H9 (cell line): ENCODE data around the gene RASGRF2. TPM values are rescaled to one million over a fixed set of nuclear protein-coding genes. Genes with fewer than 3 reads are reported as not detected.

ENCODE experiments used
- DNase-seq: peaks from one replicate; pipeline ENCODE4 v3.0.0-alpha.2; 2017
- H2AFZ ChIP-seq: one replicate; pipeline ENCODE4 v1.6.1; 2013; ENCODE audit warnings: mild to moderate bottlenecking, low read length, control low read depth, moderate library complexity
- H2AK5ac ChIP-seq: 2 replicates; pipeline ENCODE4 v1.6.1; 2013; ENCODE audit warnings: low read length, control low read depth, mixed read lengths; ENCODE audit not compliant: insufficient read length
- H2BK120ac ChIP-seq: one replicate; pipeline ENCODE4 v1.6.1; 2013; ENCODE audit warnings: low read depth, mild to moderate bottlenecking, low read length, control low read depth, inconsistent platforms; ENCODE audit not compliant: poor library complexity, severe bottlenecking
- H2BK12ac ChIP-seq: 2 replicates; pipeline ENCODE4 v1.6.1; 2013; ENCODE audit warnings: low read length, control low read depth, mixed read lengths, low read depth; ENCODE audit not compliant: insufficient read length
- H2BK15ac ChIP-seq: 2 replicates; pipeline ENCODE4 v1.6.1; 2013; ENCODE audit warnings: low read depth, low read length, control low read depth
- H2BK20ac ChIP-seq: one replicate; pipeline ENCODE4 v1.6.1; 2013; ENCODE audit warnings: low read depth, mild to moderate bottlenecking, low read length, control low read depth, inconsistent platforms; ENCODE audit not compliant: poor library complexity, severe bottlenecking
- H2BK5ac ChIP-seq: 2 replicates; pipeline ENCODE4 v1.6.1; 2013; ENCODE audit warnings: low read length, control low read depth, mixed read lengths; ENCODE audit not compliant: insufficient read length
- H3K14ac ChIP-seq: 2 replicates; pipeline ENCODE4 v1.6.1; 2013; ENCODE audit warnings: low read length, control low read depth; ENCODE audit not compliant: insufficient read depth
- H3K18ac ChIP-seq: 2 replicates; pipeline ENCODE4 v1.6.1; 2013; ENCODE audit warnings: low read depth, mild to moderate bottlenecking, mixed read lengths, low read length, control low read depth; ENCODE audit not compliant: insufficient read length
- H3K23ac ChIP-seq: 2 replicates; pipeline ENCODE4 v1.6.1; 2013; ENCODE audit warnings: low read length, control low read depth, mixed read lengths, low read depth; ENCODE audit not compliant: insufficient read length
- H3K23me2 ChIP-seq: 2 replicates; pipeline ENCODE4 v1.6.1; 2013; ENCODE audit warnings: low read depth, mild to moderate bottlenecking, mixed read lengths, low read length, control low read depth; ENCODE audit not compliant: insufficient read length, poor library complexity, severe bottlenecking
- H3K27ac ChIP-seq: 2 replicates; pipeline ENCODE4 v1.5.1; 2013; ENCODE audit warnings: low read length, control low read depth, mixed read lengths, low read depth; ENCODE audit not compliant: insufficient read length
- H3K27me3 ChIP-seq: 2 replicates; pipeline ENCODE4 v1.6.1; 2013; ENCODE audit warnings: low read length, control low read depth, inconsistent platforms; ENCODE audit not compliant: insufficient read depth
- H3K4ac ChIP-seq: 2 replicates; pipeline ENCODE4 v1.6.1; 2013; ENCODE audit warnings: low read depth, mild to moderate bottlenecking, control low read depth, inconsistent platforms, low read length, moderate library complexity
- H3K4me1 ChIP-seq: 2 replicates; pipeline ENCODE4 v1.6.1; 2013; ENCODE audit warnings: low read length, control low read depth, inconsistent platforms; ENCODE audit not compliant: insufficient read depth
- H3K4me2 ChIP-seq: 2 replicates; pipeline ENCODE4 v1.6.1; 2013; ENCODE audit warnings: low read length, control low read depth, mixed read lengths; ENCODE audit not compliant: insufficient read length, insufficient read depth
- H3K56ac ChIP-seq: 2 replicates; pipeline ENCODE4 v1.6.1; 2013; ENCODE audit warnings: low read depth, mild to moderate bottlenecking, mixed read lengths, low read length, control low read depth; ENCODE audit not compliant: insufficient read length
- H3K79me1 ChIP-seq: 2 replicates; pipeline ENCODE4 v1.6.1; 2013; ENCODE audit warnings: low read depth, mild to moderate bottlenecking, moderate library complexity, low read length, control low read depth, inconsistent platforms; ENCODE audit not compliant: insufficient read depth, poor library complexity, severe bottlenecking
- H3K79me2 ChIP-seq: 2 replicates; pipeline ENCODE4 v1.6.1; 2013; ENCODE audit warnings: low read length, control low read depth, inconsistent platforms; ENCODE audit not compliant: insufficient read depth
- H3K9ac ChIP-seq: 2 replicates; pipeline ENCODE4 v1.6.1; 2013; ENCODE audit warnings: low read length, control low read depth, mixed read lengths; ENCODE audit not compliant: insufficient read length; ENCODE audit errors: extremely low read depth
- H3K9me3 ChIP-seq: one replicate; pipeline ENCODE4 v1.6.1; 2013; ENCODE audit warnings: low read depth, low read length, inconsistent platforms; ENCODE audit not compliant: control insufficient read depth
- H3T11ph ChIP-seq: one replicate; pipeline ENCODE4 v1.6.1; 2013; ENCODE audit warnings: mild to moderate bottlenecking, low read length, control low read depth, inconsistent platforms
- H4K20me1 ChIP-seq: one replicate; pipeline ENCODE4 v1.6.1; 2013; ENCODE audit not compliant: control insufficient read depth, insufficient read length, insufficient read depth
- H4K5ac ChIP-seq: 2 replicates; pipeline ENCODE4 v1.6.1; 2013; ENCODE audit warnings: low read depth, mild to moderate bottlenecking, mixed read lengths, low read length, control low read depth; ENCODE audit not compliant: insufficient read length
- H4K8ac ChIP-seq: replicated peaks from 2 replicates; pipeline ENCODE4 v1.6.1; 2013; ENCODE audit warnings: low read length, control low read depth, mixed read lengths, low read depth; ENCODE audit not compliant: insufficient read length
- H4K91ac ChIP-seq: 2 replicates; pipeline ENCODE4 v1.6.1; 2013; ENCODE audit warnings: low read depth, mild to moderate bottlenecking, moderate library complexity, mixed read lengths, low read length, control low read depth; ENCODE audit not compliant: insufficient read length
- H3K27ac Mint-ChIP-seq, 3 experiments: 2 replicates in 2 of 3; 3 replicates in 1 of 3; pipeline ENCODE4 v1.8.0; 2020 to 2021; ENCODE audit warnings: mixed read lengths in 3 of 3, mild to moderate bottlenecking in 1 of 3, moderate library complexity in 1 of 3
- H3K27me3 Mint-ChIP-seq: 2 replicates; pipeline ENCODE4 v1.8.0; 2021; ENCODE audit warnings: low read depth, mild to moderate bottlenecking, moderate library complexity, mixed read lengths
- H3K36me3 Mint-ChIP-seq, 3 experiments: 2 replicates in 2 of 3; 3 replicates in 1 of 3; pipeline ENCODE4 v1.8.0; 2020 to 2021; ENCODE audit warnings: low read depth in 3 of 3, mixed read lengths in 3 of 3; ENCODE audit not compliant: insufficient read depth in 1 of 3
- H3K4me1 Mint-ChIP-seq, 2 experiments: 2 replicates each; pipeline ENCODE4 v1.8.0; 2020; ENCODE audit warnings: mixed read lengths in 2 of 2
- H3K4me3 Mint-ChIP-seq, 2 experiments: 2 replicates in 1 of 2; 3 replicates in 1 of 2; pipeline ENCODE4 v1.8.0; 2020 to 2021; ENCODE audit warnings: mild to moderate bottlenecking in 2 of 2, mixed read lengths in 2 of 2, moderate library complexity in 1 of 2
- H3K9me3 Mint-ChIP-seq, 2 experiments: 2 replicates in 1 of 2; 3 replicates in 1 of 2; pipeline ENCODE4 v1.8.0; 2020; ENCODE audit warnings: mild to moderate bottlenecking in 2 of 2, mixed read lengths in 2 of 2, moderate library complexity in 1 of 2
- WGBS: extraction: QIAGEN DNeasy Blood & Tissue Kit; methylation state at CpG from one replicate; pipeline ENCODE4 v1.1.7; 2013; ENCODE audit warnings: missing lambda C conversion rate, low lambda C conversion rate, mixed read lengths; ENCODE audit not compliant: insufficient read length; ENCODE audit errors: extremely low coverage; 5-methylcytosine and 5-hydroxymethylcytosine counted together
- long read RNA-seq: library from polyadenylated mRNA; unstranded; transcript quantifications from one replicate; pipeline ENCODE4 v2.0.0, GENCODE V29; 2020
- total RNA-seq: library from RNA; stranded (reverse); gene quantifications from 2 replicates; pipeline ENCODE4 v1.2.1, GENCODE V29; 2021
- TF ChIP-seq, protein P1 (sequence below): fragments of 200-600 bp; sonication (generic); conservative IDR thresholded peaks from 3 replicates; pipeline ENCODE4 v1.8.0; 2021; ENCODE audit warnings: antibody characterized with exemption, mild to moderate bottlenecking

RASGRF2 gene, protein sequence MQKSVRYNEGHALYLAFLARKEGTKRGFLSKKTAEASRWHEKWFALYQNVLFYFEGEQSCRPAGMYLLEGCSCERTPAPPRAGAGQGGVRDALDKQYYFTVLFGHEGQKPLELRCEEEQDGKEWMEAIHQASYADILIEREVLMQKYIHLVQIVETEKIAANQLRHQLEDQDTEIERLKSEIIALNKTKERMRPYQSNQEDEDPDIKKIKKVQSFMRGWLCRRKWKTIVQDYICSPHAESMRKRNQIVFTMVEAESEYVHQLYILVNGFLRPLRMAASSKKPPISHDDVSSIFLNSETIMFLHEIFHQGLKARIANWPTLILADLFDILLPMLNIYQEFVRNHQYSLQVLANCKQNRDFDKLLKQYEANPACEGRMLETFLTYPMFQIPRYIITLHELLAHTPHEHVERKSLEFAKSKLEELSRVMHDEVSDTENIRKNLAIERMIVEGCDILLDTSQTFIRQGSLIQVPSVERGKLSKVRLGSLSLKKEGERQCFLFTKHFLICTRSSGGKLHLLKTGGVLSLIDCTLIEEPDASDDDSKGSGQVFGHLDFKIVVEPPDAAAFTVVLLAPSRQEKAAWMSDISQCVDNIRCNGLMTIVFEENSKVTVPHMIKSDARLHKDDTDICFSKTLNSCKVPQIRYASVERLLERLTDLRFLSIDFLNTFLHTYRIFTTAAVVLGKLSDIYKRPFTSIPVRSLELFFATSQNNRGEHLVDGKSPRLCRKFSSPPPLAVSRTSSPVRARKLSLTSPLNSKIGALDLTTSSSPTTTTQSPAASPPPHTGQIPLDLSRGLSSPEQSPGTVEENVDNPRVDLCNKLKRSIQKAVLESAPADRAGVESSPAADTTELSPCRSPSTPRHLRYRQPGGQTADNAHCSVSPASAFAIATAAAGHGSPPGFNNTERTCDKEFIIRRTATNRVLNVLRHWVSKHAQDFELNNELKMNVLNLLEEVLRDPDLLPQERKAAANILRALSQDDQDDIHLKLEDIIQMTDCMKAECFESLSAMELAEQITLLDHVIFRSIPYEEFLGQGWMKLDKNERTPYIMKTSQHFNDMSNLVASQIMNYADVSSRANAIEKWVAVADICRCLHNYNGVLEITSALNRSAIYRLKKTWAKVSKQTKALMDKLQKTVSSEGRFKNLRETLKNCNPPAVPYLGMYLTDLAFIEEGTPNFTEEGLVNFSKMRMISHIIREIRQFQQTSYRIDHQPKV (N-terminal part only)
- 11.3 and 13.5 TPM in 2 replicates for total RNA-seq
- long read RNA-seq, partial matches to known transcripts = 4 of 14 reads
- long read RNA-seq, other reads (novel, unspliced or antisense) = 8 of 14 reads

DNA sequence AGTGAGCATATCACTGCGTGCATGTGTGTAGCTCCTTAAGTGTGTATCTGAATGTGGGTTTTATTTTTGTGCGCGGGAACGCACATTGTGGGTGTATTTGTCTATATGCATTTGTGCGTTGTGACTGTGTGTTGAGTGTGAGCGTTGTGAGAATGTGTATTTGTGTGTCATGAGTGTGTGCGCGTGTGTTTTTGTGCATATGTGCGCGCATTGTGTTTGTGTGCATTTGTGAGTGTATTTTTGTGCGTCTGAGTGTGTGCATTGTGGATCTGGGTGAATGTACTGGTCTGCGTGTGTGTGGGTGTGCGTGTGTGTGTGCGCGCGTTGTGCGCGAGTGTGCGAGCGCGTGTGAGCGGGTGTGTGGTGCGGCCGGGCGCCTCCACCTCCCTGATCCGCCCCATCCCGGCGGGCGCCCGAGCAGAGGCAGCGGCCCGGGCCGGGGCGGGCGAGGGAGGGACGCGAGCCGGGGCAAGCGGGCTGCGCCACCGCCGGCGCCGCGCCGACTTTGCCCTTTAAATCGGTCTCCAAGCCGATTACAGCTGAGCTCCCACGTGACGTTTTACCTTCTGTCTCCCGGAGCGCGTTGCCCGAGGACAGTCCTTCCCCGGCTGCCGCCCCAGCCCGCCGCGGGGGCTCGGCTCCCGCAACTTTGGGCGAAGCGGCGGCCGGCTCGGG lies at the start of gene RASGRF2:
RASGRF2 (plus strand) TSS at position 596 of the 675 bp plus-strand sequence. CDS start 376 bp downstream, outside the sequence.
- peaks cover 12% of the 10 kb centered on the region; the same call in 1 of the 2 replicates for H3K79me2 ChIP-seq
- H4K20me1 ChIP-seq = no peaks in the 10 kb centered on the region
- H2AK5ac ChIP-seq = no peak within 1 kb of the TSS
- no peak within 1 kb of the TSS for H2BK12ac ChIP-seq
- no peak within 1 kb of the TSS for H3K4ac ChIP-seq
- H3K4me1 ChIP-seq = peaks cover 24% of the 10 kb centered on the region; the same call in 1 of the 2 replicates
- H3K9me3 ChIP-seq = no peaks in the 10 kb centered on the region
- H2BK120ac ChIP-seq = no peak within 1 kb of the TSS
- Mint-ChIP-seq H3K27ac (peak within 1 kb of the TSS in 2 of 3 experiments; percentile 0; a peak in 4 of 7 replicates), H3K9me3 (peaks cover 3% of the 10 kb centered on the region in 2 experiments; a peak in 2 of 5 replicates), H3K4me1 (peaks cover 72 to 78% of the 10 kb centered on the region in 2 experiments), H3K36me3 (peaks cover 0 to 4% (median 0%) of the 10 kb centered on the region in 3 experiments; a peak in 1 of 7 replicates), H3K4me3 (peak within 1 kb of the TSS; percentile 69 to 84), H3K27me3 (peaks cover 23% of the 10 kb centered on the region)
- no peak within 1 kb of the TSS for H2AFZ ChIP-seq
- TF ChIP-seq, protein P1, sequence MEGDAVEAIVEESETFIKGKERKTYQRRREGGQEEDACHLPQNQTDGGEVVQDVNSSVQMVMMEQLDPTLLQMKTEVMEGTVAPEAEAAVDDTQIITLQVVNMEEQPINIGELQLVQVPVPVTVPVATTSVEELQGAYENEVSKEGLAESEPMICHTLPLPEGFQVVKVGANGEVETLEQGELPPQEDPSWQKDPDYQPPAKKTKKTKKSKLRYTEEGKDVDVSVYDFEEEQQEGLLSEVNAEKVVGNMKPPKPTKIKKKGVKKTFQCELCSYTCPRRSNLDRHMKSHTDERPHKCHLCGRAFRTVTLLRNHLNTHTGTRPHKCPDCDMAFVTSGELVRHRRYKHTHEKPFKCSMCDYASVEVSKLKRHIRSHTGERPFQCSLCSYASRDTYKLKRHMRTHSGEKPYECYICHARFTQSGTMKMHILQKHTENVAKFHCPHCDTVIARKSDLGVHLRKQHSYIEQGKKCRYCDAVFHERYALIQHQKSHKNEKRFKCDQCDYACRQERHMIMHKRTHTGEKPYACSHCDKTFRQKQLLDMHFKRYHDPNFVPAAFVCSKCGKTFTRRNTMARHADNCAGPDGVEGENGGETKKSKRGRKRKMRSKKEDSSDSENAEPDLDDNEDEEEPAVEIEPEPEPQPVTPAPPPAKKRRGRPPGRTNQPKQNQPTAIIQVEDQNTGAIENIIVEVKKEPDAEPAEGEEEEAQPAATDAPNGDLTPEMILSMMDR = no peak
- no peak within 1 kb of the TSS for H3T11ph ChIP-seq
- no peak within 1 kb of the TSS for H2BK20ac ChIP-seq
- no peaks in the 10 kb centered on the region for H3K79me1 ChIP-seq
- peak within 1 kb of the TSS; percentile 66 for H3K9ac ChIP-seq
- WGBS = no CpG with 5 or more reads among the region's 66 CpGs
- H3K23me2 ChIP-seq = peaks cover 11% of the 10 kb centered on the region
- no peak within 1 kb of the TSS for H2BK5ac ChIP-seq
- no peak within 1 kb of the TSS for H4K91ac ChIP-seq
- H3K18ac ChIP-seq = no peak within 1 kb of the TSS
- H3K56ac ChIP-seq = no peak within 1 kb of the TSS
- no peak within 1 kb of the TSS for H2BK15ac ChIP-seq
- H3K4me2 ChIP-seq = peak within 1 kb of the TSS; percentile 73
- peak within 1 kb of the TSS; percentile 11 for H3K27ac ChIP-seq
- peak within 1 kb of the TSS; percentile 2 for H4K8ac ChIP-seq
- H4K5ac ChIP-seq = no peak within 1 kb of the TSS
- H3K27me3 ChIP-seq = no peaks in the 10 kb centered on the region; the same call in 1 of the 2 replicates
- peak; percentile 66 for DNase-seq
- peak within 1 kb of the TSS; percentile 49; the same call in 1 of the 2 replicates for H3K14ac ChIP-seq
- no peak within 1 kb of the TSS for H3K23ac ChIP-seq
